Hepatocyte (in vitro differentiated cells): Measurements from ENCODE around the gene FDXACB1. TPM values are rescaled to one million over a fixed set of nuclear protein-coding genes. Genes with fewer than 3 reads are reported as not detected.

Source experiments
- DNase-seq: peaks from one replicate; pipeline ENCODE4 v3.0.0-alpha.2; 2016; ENCODE audit warnings: low spot score
- H2AFZ ChIP-seq: fragments of 200-600 bp; sonication (generic); 2 replicates; pipeline ENCODE4 v1.6.0; 2016; ENCODE audit warnings: antibody characterized with exemption, mild to moderate bottlenecking
- H3K27ac ChIP-seq: fragments of 200-600 bp; sonication (generic); 2 replicates; pipeline ENCODE4 v1.5.1; 2016; ENCODE audit warnings: mild to moderate bottlenecking
- H3K27me3 ChIP-seq: fragments of 200-600 bp; sonication (generic); 2 replicates; pipeline ENCODE4 v1.6.1; 2016
- H3K36me3 ChIP-seq: fragments of 200-600 bp; sonication (generic); replicated peaks from 2 replicates; pipeline ENCODE4 v1.5.1; 2016; ENCODE audit warnings: low read depth; ENCODE audit not compliant: insufficient read depth
- H3K4me1 ChIP-seq: fragments of 200-600 bp; sonication (generic); 2 replicates; pipeline ENCODE4 v1.5.1; 2016; ENCODE audit warnings: mild to moderate bottlenecking, moderate library complexity; ENCODE audit not compliant: insufficient read depth
- H3K4me2 ChIP-seq: fragments of 200-600 bp; sonication (generic); 2 replicates; pipeline ENCODE4 v1.6.0; 2016
- H3K4me3 ChIP-seq: fragments of 200-600 bp; sonication (generic); 2 replicates; pipeline ENCODE4 v1.5.1; 2016; ENCODE audit warnings: mild to moderate bottlenecking
- H3K79me2 ChIP-seq: fragments of 200-600 bp; sonication (generic); 2 replicates; pipeline ENCODE4 v1.6.0; 2017; ENCODE audit warnings: mild to moderate bottlenecking
- H3K9me2 ChIP-seq: fragments of 200-600 bp; sonication (generic); replicated peaks from 2 replicates; pipeline ENCODE4 v1.6.0; 2017; ENCODE audit warnings: mild to moderate bottlenecking; ENCODE audit not compliant: insufficient read depth
- H3K9me3 ChIP-seq: fragments of 200-600 bp; sonication (generic); 2 replicates; pipeline ENCODE4 v1.5.1; 2016; ENCODE audit warnings: low read depth, mild to moderate bottlenecking
- H4K20me1 ChIP-seq: fragments of 200-600 bp; sonication (generic); 2 replicates; pipeline ENCODE4 v1.6.0; 2016; ENCODE audit warnings: mild to moderate bottlenecking; ENCODE audit not compliant: insufficient read depth, poor library complexity, severe bottlenecking
- CTCF ChIP-seq: fragments of 200-600 bp; sonication (generic); IDR thresholded peaks from 2 replicates; pipeline ENCODE4 v1.5.1; 2016; ENCODE audit warnings: antibody characterized with exemption, mild to moderate bottlenecking; ENCODE audit not compliant: poor library complexity
- EZH2 ChIP-seq: fragments of 200-600 bp; sonication (generic); IDR thresholded peaks from 2 replicates; pipeline ENCODE4 v1.6.1; 2016; ENCODE audit warnings: antibody characterized with exemption, mild to moderate bottlenecking, borderline replicate concordance
- EZH2phosphoT487 ChIP-seq: fragments of 200-600 bp; sonication (generic); IDR thresholded peaks from one replicate; pipeline ENCODE4 v1.6.1; 2018; ENCODE audit warnings: antibody characterized with exemption, mild to moderate bottlenecking, low read depth, moderate library complexity; ENCODE audit not compliant: unreplicated experiment, severe bottlenecking
- WGBS: methylation state at CpG from one replicate; pipeline ENCODE4 v1.1.6; 2016; ENCODE audit warnings: low lambda C conversion rate; ENCODE audit errors: missing lambda C conversion rate; 5-methylcytosine and 5-hydroxymethylcytosine counted together
- polyA plus RNA-seq: library from polyadenylated mRNA; unstranded; fragments of >200 nt; fragmentation: Nextera tagmentation; extraction: Ambion mirVana; gene quantifications from 2 replicates; pipeline ENCODE4 v1.2.1, GENCODE V29; 2016
- total RNA-seq: library from RNA; depleted of rRNA; stranded (reverse); fragments of >200 nt; gene quantifications from 2 replicates; pipeline ENCODE4 v1.2.3, GENCODE V29; 2014

FDXACB1 gene
- total and polyA plus RNA-seq, 2 experiments from 2014 or later: 0.64 to 2.3 TPM

GRCh38 chr11:111917788-111918187, 38.8 kb upstream of the FDXACB1 start:
- H3K9me2 ChIP-seq: no peaks in the 10 kb centered on the region
- H3K4me1 ChIP-seq: peaks cover 22% of the 10 kb centered on the region
- H3K27ac ChIP-seq: peak overlapping the region; percentile 95
- TF ChIP-seq EZH2 (no peak), CTCF (no peak), EZH2phosphoT487 (no peak)
- 90% methylated on average over 3 of the region's 3 CpGs for WGBS
- no peaks in the 10 kb centered on the region for H3K36me3 ChIP-seq
- H2AFZ ChIP-seq: peak overlapping the region; percentile 87
- H4K20me1 ChIP-seq: no peaks in the 10 kb centered on the region
- no peaks in the 10 kb centered on the region for H3K27me3 ChIP-seq
- no peaks in the 10 kb centered on the region for H3K9me3 ChIP-seq
- no peak overlapping the region for H3K4me3 ChIP-seq
- peak overlapping the region; percentile 80 for H3K4me2 ChIP-seq
- peaks cover 20% of the 10 kb centered on the region for H3K79me2 ChIP-seq
- no peak for DNase-seq

GRCh38 chr11:111917312-111917711, 38.3 kb upstream of the FDXACB1 start:
- TF ChIP-seq CTCF (no peak), EZH2 (no peak), EZH2phosphoT487 (no peak)
- no peak overlapping the region for H3K4me3 ChIP-seq
- no peaks in the 10 kb centered on the region for H3K36me3 ChIP-seq
- H3K4me2 ChIP-seq: no peak overlapping the region
- no peaks in the 10 kb centered on the region for H3K9me2 ChIP-seq
- no peaks in the 10 kb centered on the region for H3K9me3 ChIP-seq
- peak overlapping the region; percentile 95 for H3K27ac ChIP-seq
- H4K20me1 ChIP-seq: no peaks in the 10 kb centered on the region
- H3K79me2 ChIP-seq: peaks cover 20% of the 10 kb centered on the region
- WGBS: 87% methylated on average over 2 of the region's 2 CpGs
- no peak for DNase-seq
- peaks cover 22% of the 10 kb centered on the region for H3K4me1 ChIP-seq
- H3K27me3 ChIP-seq: no peaks in the 10 kb centered on the region
- H2AFZ ChIP-seq: no peak overlapping the region

DNA sequence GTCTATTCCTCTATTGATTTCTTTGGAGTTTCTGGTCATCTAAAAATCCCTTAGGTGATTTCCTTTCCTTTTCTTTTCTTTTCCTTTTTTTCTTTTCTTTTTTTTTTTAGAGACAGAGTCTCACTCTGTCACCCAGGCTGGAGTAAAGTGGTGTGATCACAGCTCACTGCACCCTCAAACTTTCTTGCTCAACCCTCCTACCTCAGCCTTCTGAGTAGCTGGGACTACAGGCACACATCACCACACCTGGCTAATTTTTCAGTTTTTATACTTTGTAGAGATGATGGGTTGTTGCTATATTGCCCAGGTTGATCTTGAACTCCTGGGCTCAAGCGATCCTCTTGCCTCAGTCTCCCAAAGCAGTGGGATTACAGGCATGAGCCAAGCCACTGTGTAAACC, 37.8 kb upstream of the FDXACB1 start:
- Histone ChIP-seq H2AFZ (no peak overlapping the region), H3K4me3 (no peak overlapping the region), H3K27me3 (no peaks in the 10 kb centered on the region), H4K20me1 (no peaks in the 10 kb centered on the region), H3K79me2 (peaks cover 17% of the 10 kb centered on the region), H3K4me1 (peaks cover 25% of the 10 kb centered on the region), H3K27ac (no peak overlapping the region), H3K9me2 (no peaks in the 10 kb centered on the region), H3K36me3 (no peaks in the 10 kb centered on the region), H3K9me3 (no peaks in the 10 kb centered on the region), H3K4me2 (no peak overlapping the region)
- DNase-seq: no peak
- TF ChIP-seq CTCF: no peak
- TF ChIP-seq EZH2phosphoT487: no peak
- TF ChIP-seq EZH2: no peak
- 95% methylated on average over 1 of the region's 1 CpG for WGBS

DNA sequence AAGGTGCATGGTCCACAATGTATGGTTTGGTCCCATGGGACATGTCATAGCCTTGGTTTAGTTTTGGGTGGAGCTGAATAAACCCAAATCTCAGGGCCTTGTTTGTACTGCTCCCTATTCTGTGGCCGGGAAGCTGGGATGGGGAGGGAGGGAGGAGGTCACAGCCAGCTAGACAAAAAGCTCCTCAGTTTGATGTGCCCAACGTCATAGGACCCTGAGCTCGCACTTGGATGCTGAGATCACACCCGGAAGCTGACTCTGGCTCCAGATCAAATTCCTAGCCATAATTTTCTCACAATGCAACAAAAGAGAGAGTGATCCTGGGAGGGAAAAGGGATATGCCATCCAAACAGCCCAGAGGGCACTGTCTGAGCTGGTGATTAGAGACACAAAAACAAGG, 35.0 kb upstream of the FDXACB1 start:
- Histone ChIP-seq H4K20me1 (no peaks in the 10 kb centered on the region), H3K9me3 (no peaks in the 10 kb centered on the region), H3K9me2 (no peaks in the 10 kb centered on the region), H2AFZ (no peak overlapping the region), H3K79me2 (no peaks in the 10 kb centered on the region), H3K4me1 (peaks cover 32% of the 10 kb centered on the region), H3K36me3 (no peaks in the 10 kb centered on the region), H3K4me3 (no peak overlapping the region), H3K4me2 (no peak overlapping the region), H3K27ac (no peak overlapping the region), H3K27me3 (no peaks in the 10 kb centered on the region)
- whole genome bisulfite sequencing: 58% methylated on average over 4 of the region's 4 CpGs
- no peak for TF ChIP-seq EZH2phosphoT487
- no peak for TF ChIP-seq CTCF
- no peak for TF ChIP-seq EZH2
- DNase-seq: no peak
